HUES64 (cell line): ENCODE measurements around the gene RBBP8.

Source experiments
- H3K27ac ChIP-seq: 2 replicates; pipeline ENCODE4 v1.7.0; 2013; ENCODE audit warnings: low read depth, low read length, inconsistent platforms
- H3K27me3 ChIP-seq: 2 replicates; pipeline ENCODE4 v1.6.1; 2013; ENCODE audit warnings: mild to moderate bottlenecking, low read length; ENCODE audit not compliant: insufficient read depth
- H3K36me3 ChIP-seq: 2 replicates; pipeline ENCODE4 v1.6.1; 2013; ENCODE audit warnings: mild to moderate bottlenecking, low read length; ENCODE audit not compliant: insufficient read depth
- H3K4me1 ChIP-seq: 2 replicates; pipeline ENCODE4 v1.6.1; 2013; ENCODE audit warnings: mild to moderate bottlenecking, low read length, moderate library complexity; ENCODE audit not compliant: insufficient read depth
- H3K4me3 ChIP-seq: 2 replicates; pipeline ENCODE4 v1.5.1; 2013; ENCODE audit warnings: mild to moderate bottlenecking, low read length, moderate library complexity
- H3K9ac ChIP-seq: 2 replicates; pipeline ENCODE4 v1.6.1; 2013; ENCODE audit warnings: mild to moderate bottlenecking, low read depth, low read length
- H3K9me3 ChIP-seq: 2 replicates; pipeline ENCODE4 v1.6.1; 2013; ENCODE audit warnings: low read depth, low read length; ENCODE audit not compliant: insufficient read depth
- WGBS: fragments of 150-250, 120-280 bp; methylation state at CpG from one replicate; pipeline ENCODE4 v1.1.7; 2013; ENCODE audit warnings: missing lambda C conversion rate; 5-methylcytosine and 5-hydroxymethylcytosine counted together

Gene RBBP8

GRCh38 chr18:22915337-22915736 lies 17.8 kb upstream of the RBBP8 start:
- Histone ChIP-seq H3K4me3 (peak overlapping the region; percentile 30; the same call in 1 of the 2 replicates), H3K4me1 (peaks cover 56% of the 10 kb centered on the region), H3K9me3 (no peaks in the 10 kb centered on the region), H3K27me3 (no peaks in the 10 kb centered on the region), H3K9ac (peak overlapping the region; percentile 22; the same call in 1 of the 2 replicates), H3K36me3 (no peaks in the 10 kb centered on the region), H3K27ac (peak overlapping the region; percentile 63)

DNA sequence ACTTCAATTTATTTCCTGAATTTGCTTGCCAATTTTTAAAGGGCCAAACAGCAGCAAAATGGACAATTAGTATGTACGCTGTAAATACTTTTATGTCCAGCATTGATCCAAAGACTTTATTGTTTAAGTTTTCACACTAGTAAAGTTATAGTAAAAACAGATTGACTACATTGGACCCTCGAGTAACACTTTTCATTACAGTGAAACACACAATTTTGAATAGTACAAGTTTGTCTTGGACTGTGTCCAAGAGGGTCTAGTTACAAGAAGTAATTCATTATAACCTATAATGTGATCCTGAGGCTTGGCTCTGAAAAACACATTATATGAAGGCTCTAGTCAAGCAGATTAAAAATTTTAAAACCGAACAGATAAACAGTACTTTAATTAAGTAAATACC lies 11.4 kb upstream of the RBBP8 start:
- no peaks in the 10 kb centered on the region for H3K9me3 ChIP-seq
- no peaks in the 10 kb centered on the region for H3K27me3 ChIP-seq
- WGBS: no CpG with 5 or more reads among the region's 3 CpGs
- no peak overlapping the region for H3K4me3 ChIP-seq
- peaks cover 5% of the 10 kb centered on the region for H3K4me1 ChIP-seq
- no peak overlapping the region for H3K27ac ChIP-seq
- no peak overlapping the region for H3K9ac ChIP-seq
- no peaks in the 10 kb centered on the region for H3K36me3 ChIP-seq

DNA sequence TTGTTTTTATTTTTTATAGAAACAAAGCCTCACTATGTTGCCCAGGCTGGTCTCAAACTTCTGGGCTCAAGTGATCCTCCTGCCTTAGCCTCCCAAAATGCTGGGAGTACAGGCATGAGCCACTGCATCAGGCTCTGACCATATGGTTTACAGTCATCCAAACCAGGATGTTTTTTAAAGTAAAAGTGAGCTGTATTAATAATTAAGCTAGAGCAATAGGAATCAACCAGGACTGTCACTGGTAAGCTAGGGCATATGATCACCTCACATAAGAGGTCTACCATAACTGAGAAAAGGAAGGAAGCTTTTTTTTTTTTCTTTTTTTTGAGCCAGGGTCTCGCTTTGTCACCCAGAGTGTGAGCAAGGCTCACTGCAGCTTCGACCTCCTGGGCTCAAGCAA lies 8.5 kb upstream of the RBBP8 start:
- Histone ChIP-seq H3K4me1 (peaks cover 1% of the 10 kb centered on the region; the same call in 1 of the 2 replicates), H3K4me3 (no peak overlapping the region), H3K9ac (no peak overlapping the region), H3K36me3 (no peaks in the 10 kb centered on the region), H3K27me3 (no peaks in the 10 kb centered on the region), H3K9me3 (no peaks in the 10 kb centered on the region), H3K27ac (no peak overlapping the region)
- 81% methylated on average over 2 of the region's 2 CpGs for WGBS

DNA sequence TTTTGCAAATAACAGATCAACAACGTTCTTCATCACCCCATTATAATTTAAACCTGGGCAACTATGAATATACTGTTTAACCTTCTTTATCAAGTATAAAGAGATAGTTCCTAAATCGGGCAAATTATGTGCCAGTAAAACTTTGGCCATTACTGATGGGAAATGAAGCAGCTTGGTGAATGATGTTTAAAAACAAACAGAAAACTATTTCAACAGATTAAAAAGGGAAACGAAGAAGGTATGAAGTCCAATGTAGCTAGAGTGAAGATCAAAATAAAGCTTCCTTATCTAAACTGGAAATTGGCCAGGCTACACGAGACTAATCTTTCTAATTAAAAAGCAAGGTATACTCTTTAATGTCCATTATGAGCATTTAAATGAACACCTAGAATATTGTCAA lies 6.7 kb upstream of the RBBP8 start:
- H3K4me3 ChIP-seq: no peak overlapping the region
- H3K36me3 ChIP-seq: no peaks in the 10 kb centered on the region
- H3K27me3 ChIP-seq: no peaks in the 10 kb centered on the region
- H3K9me3 ChIP-seq: no peaks in the 10 kb centered on the region
- H3K9ac ChIP-seq: no peak overlapping the region
- WGBS: no CpG with 5 or more reads among the region's 4 CpGs
- no peak overlapping the region for H3K27ac ChIP-seq
- H3K4me1 ChIP-seq: peaks cover 6% of the 10 kb centered on the region; the same call in 1 of the 2 replicates

GRCh38 chr18:22928339-22928738 lies 4.8 kb upstream of the RBBP8 start:
- Histone ChIP-seq H3K27ac (no peak overlapping the region), H3K36me3 (no peaks in the 10 kb centered on the region), H3K9ac (no peak overlapping the region), H3K27me3 (no peaks in the 10 kb centered on the region), H3K4me3 (no peak overlapping the region), H3K4me1 (peaks cover 11% of the 10 kb centered on the region; the same call in 1 of the 2 replicates), H3K9me3 (no peaks in the 10 kb centered on the region)
- WGBS: 96% methylated on average over 3 of the region's 3 CpGs

- WGBS: 94% methylated on average over 2 of the region's 2 CpGs
- Histone ChIP-seq H3K27ac (no peak overlapping the region), H3K9me3 (no peaks in the 10 kb centered on the region), H3K9ac (no peak overlapping the region), H3K36me3 (no peaks in the 10 kb centered on the region), H3K4me1 (peaks cover 15% of the 10 kb centered on the region), H3K4me3 (no peak overlapping the region), H3K27me3 (no peaks in the 10 kb centered on the region)
These were observed 2.9 kb upstream of the RBBP8 start for GRCh38 chr18:22930089-22930713.

DNA sequence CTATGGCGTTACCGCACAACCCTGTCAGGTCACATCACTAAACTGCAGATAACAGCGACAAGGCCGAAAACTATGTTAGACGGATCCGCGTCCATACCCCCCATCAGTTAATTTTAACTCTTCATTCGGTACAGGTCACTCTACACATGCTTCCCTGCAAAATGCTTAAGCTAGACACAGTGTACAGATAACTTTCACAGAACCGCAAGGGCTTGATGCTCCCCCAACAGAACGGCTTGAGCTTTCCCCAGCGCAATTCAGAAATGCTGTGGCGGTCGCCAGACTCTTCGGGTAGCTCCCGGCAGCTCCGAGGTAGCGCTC lies 283 bp upstream of the RBBP8 start:
- H3K4me1 ChIP-seq: peaks cover 24% of the 10 kb centered on the region
- H3K36me3 ChIP-seq: peaks cover 19% of the 10 kb centered on the region
- peak overlapping the region; percentile 95 for H3K27ac ChIP-seq
- no peaks in the 10 kb centered on the region for H3K27me3 ChIP-seq
- no peaks in the 10 kb centered on the region for H3K9me3 ChIP-seq
- WGBS: 1% methylated on average over 17 of the region's 17 CpGs
- peak overlapping the region; percentile 96 for H3K9ac ChIP-seq
- peak overlapping the region; percentile 75 for H3K4me3 ChIP-seq

DNA sequence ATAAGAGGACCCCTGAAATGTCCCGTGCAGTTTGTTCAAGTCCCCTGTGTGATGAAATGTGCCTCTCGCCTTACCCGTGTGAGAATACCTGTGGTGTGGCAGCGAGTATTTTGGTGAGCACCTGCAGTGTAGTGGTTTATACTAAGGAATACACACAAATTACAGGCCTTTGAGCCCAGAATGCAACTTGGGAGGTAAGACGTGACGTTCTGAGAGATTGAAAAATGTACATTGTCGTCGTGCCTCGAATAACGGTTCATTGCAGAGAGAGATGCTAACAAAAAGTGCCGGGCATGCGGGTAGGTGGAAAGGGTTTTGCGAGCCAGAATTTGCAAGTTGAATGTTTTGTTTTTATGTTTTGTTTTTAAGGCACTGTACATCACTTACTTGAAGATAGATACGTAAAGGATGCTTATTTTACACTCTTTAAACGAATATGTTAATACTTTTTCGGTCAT lies 867 bp downstream of the RBBP8 start:
- 11% methylated on average over 13 of the region's 16 CpGs for WGBS
- Histone ChIP-seq H3K9ac (peak overlapping the region; percentile 96), H3K9me3 (no peaks in the 10 kb centered on the region), H3K36me3 (peaks cover 30% of the 10 kb centered on the region), H3K4me3 (peak overlapping the region; percentile 75), H3K27ac (peak overlapping the region; percentile 95; the same call in 1 of the 2 replicates), H3K4me1 (peaks cover 24% of the 10 kb centered on the region), H3K27me3 (no peaks in the 10 kb centered on the region)

DNA sequence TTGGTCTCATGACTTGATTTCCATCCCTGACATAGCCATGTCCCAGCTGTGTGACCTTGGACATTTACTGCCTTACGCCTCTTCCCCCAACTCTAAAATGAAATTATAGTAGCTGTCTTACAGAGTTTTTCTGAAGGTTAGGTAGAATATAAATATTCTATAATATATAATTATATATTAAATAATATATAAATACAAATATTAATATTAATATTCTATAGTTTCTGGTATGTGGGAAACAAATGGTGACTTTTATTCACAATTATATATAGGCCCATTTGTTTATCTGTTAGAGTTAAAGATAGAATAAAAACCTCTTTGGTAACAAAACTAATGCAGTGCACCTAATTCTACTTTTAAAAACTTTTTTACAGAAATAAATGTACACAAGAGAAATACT lies 1.7 kb downstream of the RBBP8 start:
- no CpG with 5 or more reads among the region's 1 CpG for WGBS
- Histone ChIP-seq H3K4me1 (peaks cover 21% of the 10 kb centered on the region), H3K9ac (no peak overlapping the region), H3K36me3 (peaks cover 38% of the 10 kb centered on the region), H3K4me3 (peak overlapping the region; percentile 75), H3K27me3 (no peaks in the 10 kb centered on the region), H3K27ac (no peak overlapping the region), H3K9me3 (no peaks in the 10 kb centered on the region)

GRCh38 chr18:22935431-22935830 lies 2.3 kb downstream of the RBBP8 start:
- peak overlapping the region; percentile 75 for H3K4me3 ChIP-seq

DNA sequence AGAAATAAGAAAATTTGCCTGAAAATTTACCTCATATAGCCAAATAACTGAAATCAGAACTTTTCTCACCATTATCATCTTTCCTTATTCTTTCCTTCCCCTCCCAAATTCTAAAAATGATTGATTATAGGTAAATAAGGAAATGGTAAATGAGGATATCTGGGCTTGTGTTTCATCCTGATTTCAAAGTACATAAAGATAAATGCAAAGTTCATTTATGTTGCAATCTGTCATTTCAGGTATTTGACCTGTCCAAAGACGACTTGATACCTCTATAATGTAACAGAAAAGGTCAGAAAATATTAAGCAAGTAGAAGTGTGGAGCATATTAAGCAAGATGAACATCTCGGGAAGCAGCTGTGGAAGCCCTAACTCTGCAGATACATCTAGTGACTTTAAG lies 3.4 kb downstream of the RBBP8 start:
- Histone ChIP-seq H3K27me3 (no peaks in the 10 kb centered on the region), H3K27ac (no peak overlapping the region), H3K9ac (no peak overlapping the region), H3K36me3 (peaks cover 50% of the 10 kb centered on the region), H3K4me1 (peaks cover 18% of the 10 kb centered on the region), H3K4me3 (no peak overlapping the region), H3K9me3 (no peaks in the 10 kb centered on the region)
- WGBS: 85% methylated on average over 2 of the region's 2 CpGs

More at GRCh38 chr18:22935431-22935830, 2.3 kb downstream of the RBBP8 start:
- WGBS: 67% methylated on average over 1 of the region's 1 CpG
- Histone ChIP-seq H3K27me3 (no peaks in the 10 kb centered on the region), H3K9ac (no peak overlapping the region; the same call in 1 of the 2 replicates), H3K9me3 (no peaks in the 10 kb centered on the region), H3K27ac (no peak overlapping the region), H3K36me3 (peaks cover 41% of the 10 kb centered on the region), H3K4me1 (peaks cover 18% of the 10 kb centered on the region)

DNA sequence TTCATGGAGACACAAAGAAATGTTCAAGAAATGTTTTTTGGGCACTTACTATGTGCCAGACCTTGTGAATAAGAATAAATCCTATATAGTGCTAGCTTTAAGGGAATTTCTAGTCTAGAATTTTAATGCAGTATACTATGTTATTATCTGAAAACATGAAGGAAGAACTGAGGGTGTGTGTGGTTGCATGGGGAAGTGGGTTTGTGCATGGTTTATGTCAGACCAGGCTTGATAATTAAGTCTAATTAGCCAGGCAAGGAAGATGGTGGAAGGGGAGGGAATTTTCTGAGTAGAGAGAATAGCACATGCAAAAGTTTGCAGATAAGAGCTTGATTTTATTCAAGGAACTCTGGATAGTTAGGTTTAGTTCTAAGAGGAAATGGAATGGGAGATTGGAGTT lies 6.5 kb downstream of the RBBP8 start:
- Histone ChIP-seq H3K9me3 (no peaks in the 10 kb centered on the region), H3K4me3 (no peak overlapping the region), H3K27ac (no peak overlapping the region), H3K9ac (no peak overlapping the region), H3K4me1 (peaks cover 13% of the 10 kb centered on the region), H3K27me3 (no peaks in the 10 kb centered on the region), H3K36me3 (peaks cover 70% of the 10 kb centered on the region)
